Caco-2 (cell line): ENCODE measurements around the gene RERE. TPM values are rescaled to one million over a fixed set of nuclear protein-coding genes. Genes with fewer than 3 reads are reported as not detected.
"Not testable (repeated sequence)": the region's sequence is repeated elsewhere in the genome, so short reads cannot be mapped to it uniquely, and the experiment has no call there.

Source experiments
- BruUV-seq: library from RNA; stranded (reverse); fragments of 400-500 nt; replicated peaks from 2 replicates; lab custom pipeline; 2021; lab: Mats Ljungman, UMichigan
- CTCF ChIA-PET: fragments of 300-600 bp; sonication (Branson Sonifier 250); formaldehyde crosslinking; loops from one replicate; lab custom pipeline; 2022; ENCODE audit warnings: antibody characterized with exemption; lab: Charles Lee
- POLR2A ChIA-PET: fragments of 300-600 bp; sonication (Branson Sonifier 250); formaldehyde crosslinking; loops from one replicate; lab custom pipeline; 2022; ENCODE audit warnings: antibody characterized with exemption; lab: Charles Lee
- DNase-seq, 2 experiments: peaks; one replicate each; pipeline versions ENCODE4 v3.0.0 to v3.0.0-alpha.2; 2020 to 2022
- H3K27me3 ChIP-seq: replicated peaks from 2 replicates; pipeline ENCODE4 v1.6.0; 2011; ENCODE audit warnings: low read length; ENCODE audit not compliant: control insufficient read depth, insufficient read depth
- H3K36me3 ChIP-seq: 2 replicates; pipeline ENCODE4 v1.5.1; 2011; ENCODE audit warnings: low read length; ENCODE audit not compliant: control insufficient read depth, insufficient read depth
- H3K4me1 ChIP-seq: fragments of 250-450 bp; sonication (Bioruptor Pico); 2 replicates; pipeline ENCODE4 v1.5.1; 2020; ENCODE audit warnings: mild to moderate bottlenecking
- H3K4me3 ChIP-seq: 2 replicates; pipeline ENCODE4 v1.5.1; 2011; ENCODE audit warnings: low read depth, mild to moderate bottlenecking, control low read depth, low read length
- H3K9me3 ChIP-seq: fragments of 250-450 bp; sonication (Bioruptor Pico); 2 replicates; pipeline ENCODE4 v1.5.1; 2020; ENCODE audit warnings: mild to moderate bottlenecking, moderate library complexity
- H3K27ac Mint-ChIP-seq: one replicate; pipeline ENCODE4 v1.8.0; 2022; ENCODE audit warnings: mixed read lengths; ENCODE audit not compliant: unreplicated experiment
- H3K27me3 Mint-ChIP-seq: one replicate; pipeline ENCODE4 v1.8.0; 2022; ENCODE audit warnings: mixed read lengths; ENCODE audit not compliant: insufficient read depth, unreplicated experiment
- H3K36me3 Mint-ChIP-seq: one replicate; pipeline ENCODE4 v1.8.0; 2022; ENCODE audit warnings: mild to moderate bottlenecking, mixed read lengths; ENCODE audit not compliant: insufficient read depth, unreplicated experiment
- H3K4me1 Mint-ChIP-seq: one replicate; pipeline ENCODE4 v1.8.0; 2022; ENCODE audit warnings: low read depth, mixed read lengths; ENCODE audit not compliant: unreplicated experiment
- H3K4me3 Mint-ChIP-seq: one replicate; pipeline ENCODE4 v1.8.0; 2022; ENCODE audit warnings: mild to moderate bottlenecking, moderate library complexity, mixed read lengths; ENCODE audit not compliant: unreplicated experiment
- H3K9me3 Mint-ChIP-seq: one replicate; pipeline ENCODE4 v1.8.0; 2022; ENCODE audit warnings: mixed read lengths; ENCODE audit not compliant: unreplicated experiment
- intact Hi-C: fragments of 100-400 bp; cut with micrococcal nuclease; formaldehyde crosslinking; loops from one replicate; pipeline ENCODE4 v1.10.0; 2022; ENCODE audit not compliant: unreplicated experiment
- total RNA-seq: library from RNA; stranded (reverse); gene quantifications from 2 replicates; pipeline ENCODE4 v1.2.3, GENCODE V29; 2022
- TF ChIP-seq, protein P1 (sequence below), 2 experiments: fragments of 200-600 bp in 1 of 2; IDR thresholded peaks; 1 replicate in 1 of 2; 2 replicates in 1 of 2; pipeline versions ENCODE4 v1.5.1 to v1.8.0; 2011 to 2022; ENCODE audit warnings: antibody characterized with exemption in 1 of 2, control low read depth in 1 of 2, inconsistent platforms in 1 of 2, low read depth in 1 of 2, low read length in 1 of 2, mild to moderate bottlenecking in 1 of 2, moderate library complexity in 1 of 2; ENCODE audit not compliant: insufficient read depth in 1 of 2, severe bottlenecking in 1 of 2, unreplicated experiment in 1 of 2

Gene RERE
- total RNA-seq, 1 experiment from 2014 or later, result 85.2 TPM

DNA sequence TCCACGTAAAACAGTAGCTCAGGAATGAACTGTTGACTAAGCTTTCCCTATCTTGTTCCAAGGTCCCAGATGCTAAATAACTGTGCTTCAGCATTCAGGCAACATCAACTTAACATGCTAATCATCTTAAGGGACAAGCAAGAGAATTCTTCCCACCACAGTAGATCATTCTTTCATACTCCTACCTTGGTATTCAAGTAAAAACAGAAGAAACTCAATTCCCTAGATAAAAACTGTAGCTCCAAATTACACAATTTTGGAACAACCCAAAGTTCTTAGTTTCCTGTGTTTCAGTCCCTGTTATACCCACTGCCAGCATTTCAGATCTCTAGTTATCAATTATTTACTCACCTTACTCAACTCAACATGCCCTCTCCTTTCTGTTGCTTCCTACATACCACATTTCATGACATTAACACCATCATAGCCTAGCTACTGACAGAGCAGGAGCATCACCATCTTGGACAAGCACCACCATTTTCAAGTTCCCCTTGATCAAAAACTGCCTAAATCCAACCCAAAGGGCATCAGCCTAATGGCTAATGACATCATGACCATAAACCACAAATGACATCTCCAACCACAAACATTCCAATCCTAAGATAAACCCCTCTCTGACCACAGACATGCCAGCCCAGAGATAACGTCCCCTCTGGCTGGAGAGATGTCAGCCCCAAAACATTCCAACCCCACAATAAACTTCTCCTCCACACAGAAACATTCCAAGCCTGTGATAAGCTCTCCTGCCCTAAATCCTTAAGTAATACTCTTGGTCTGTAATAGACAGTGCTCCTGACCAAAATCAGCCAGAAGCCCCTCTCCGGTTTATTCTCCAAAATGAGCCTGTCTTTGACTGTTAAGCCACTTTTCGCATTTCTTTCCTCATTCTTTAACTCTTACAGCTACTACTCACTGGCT is 191.2 kb downstream of the RERE start:
- Mint-ChIP-seq H3K4me3 (peak overlapping the region; percentile 43), H3K9me3 (no peaks in the 10 kb centered on the region), H3K36me3 (peaks cover 9% of the 10 kb centered on the region), H3K27ac (peak overlapping the region; percentile 96), H3K27me3 (no peaks in the 10 kb centered on the region), H3K4me1 (peaks cover 40% of the 10 kb centered on the region)
- TF ChIP-seq, protein P1, sequence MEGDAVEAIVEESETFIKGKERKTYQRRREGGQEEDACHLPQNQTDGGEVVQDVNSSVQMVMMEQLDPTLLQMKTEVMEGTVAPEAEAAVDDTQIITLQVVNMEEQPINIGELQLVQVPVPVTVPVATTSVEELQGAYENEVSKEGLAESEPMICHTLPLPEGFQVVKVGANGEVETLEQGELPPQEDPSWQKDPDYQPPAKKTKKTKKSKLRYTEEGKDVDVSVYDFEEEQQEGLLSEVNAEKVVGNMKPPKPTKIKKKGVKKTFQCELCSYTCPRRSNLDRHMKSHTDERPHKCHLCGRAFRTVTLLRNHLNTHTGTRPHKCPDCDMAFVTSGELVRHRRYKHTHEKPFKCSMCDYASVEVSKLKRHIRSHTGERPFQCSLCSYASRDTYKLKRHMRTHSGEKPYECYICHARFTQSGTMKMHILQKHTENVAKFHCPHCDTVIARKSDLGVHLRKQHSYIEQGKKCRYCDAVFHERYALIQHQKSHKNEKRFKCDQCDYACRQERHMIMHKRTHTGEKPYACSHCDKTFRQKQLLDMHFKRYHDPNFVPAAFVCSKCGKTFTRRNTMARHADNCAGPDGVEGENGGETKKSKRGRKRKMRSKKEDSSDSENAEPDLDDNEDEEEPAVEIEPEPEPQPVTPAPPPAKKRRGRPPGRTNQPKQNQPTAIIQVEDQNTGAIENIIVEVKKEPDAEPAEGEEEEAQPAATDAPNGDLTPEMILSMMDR (IDR thresholded peaks at IDR 0.05; ENCODE audit: insufficient read depth in 1 of 2, low read depth in 1 of 2, low read length in 1 of 2, severe bottlenecking in 1 of 2, unreplicated experiment in 1 of 2), result no peak
- intact Hi-C loops, result loop anchor here (5.0 kb wide), 3 partner anchors 46 to 76 kb away; no protein-coding TSS in a partner anchor
- Histone ChIP-seq H3K27me3 (no peaks in the 10 kb centered on the region), H3K4me1 (peaks cover 61% of the 10 kb centered on the region), H3K36me3 (no peaks in the 10 kb centered on the region), H3K4me3 (no peak overlapping the region), H3K9me3 (no peaks in the 10 kb centered on the region)
- peak; percentile 80 to 88 for DNase-seq
- POLR2A ChIA-PET, result interaction anchor here (0.5 to 0.6 kb wide), 3 partner anchors 106 to 1841 kb away, joined by 3 read pairs; no protein-coding TSS in a partner anchor
- TSS peak; percentile 60 for BruUV-seq
- CTCF ChIA-PET, result interaction anchor here (0.6 to 1.3 kb wide), 2 partner anchors 100 to 155 kb away, joined by 3 to 4 read pairs; no protein-coding TSS in a partner anchor

DNA sequence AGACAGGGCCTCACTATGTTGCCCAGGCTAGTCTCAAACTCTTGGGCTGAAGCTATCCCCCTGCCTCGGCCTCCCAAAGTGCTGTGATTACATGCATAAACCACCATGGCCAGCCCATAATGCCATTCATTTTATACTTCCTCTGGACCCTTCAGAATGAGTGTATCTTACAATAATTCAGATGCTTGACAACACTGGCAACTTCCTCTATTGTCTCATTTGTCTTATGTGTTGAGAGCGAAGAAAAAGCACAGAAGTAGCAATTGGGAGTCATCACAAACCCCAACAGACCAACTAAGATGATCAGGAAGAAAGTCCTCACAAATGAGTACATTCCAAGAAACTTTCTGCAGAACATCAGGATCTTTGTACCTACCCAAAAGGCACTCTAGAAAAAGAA is 191.9 kb downstream of the RERE start:
- no TSS peak for BruUV-seq

DNA sequence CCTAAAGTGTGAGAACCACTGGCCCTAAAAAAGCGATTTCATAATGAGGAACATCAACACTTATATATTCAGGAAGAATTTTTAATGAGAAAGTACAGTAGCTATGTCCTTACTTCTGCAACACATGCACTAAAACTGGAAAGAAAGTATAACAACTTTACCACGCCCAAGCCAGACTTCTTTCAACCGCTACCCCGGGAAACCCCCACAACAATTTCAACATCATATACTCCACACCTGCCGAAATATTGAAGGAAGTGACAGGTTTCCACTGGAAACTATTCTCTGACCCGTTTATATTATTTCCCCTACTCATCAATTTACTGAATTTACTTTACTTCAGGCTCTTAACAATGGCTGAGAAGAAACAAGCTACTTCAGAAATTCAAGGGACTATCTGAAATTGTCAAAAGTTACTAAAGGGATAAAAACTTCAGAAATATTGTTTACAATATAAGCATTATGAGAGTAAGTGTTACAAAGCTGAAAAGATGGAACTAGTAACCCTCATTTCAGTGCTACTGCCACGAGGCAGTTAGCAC is 193.7 kb downstream of the RERE start:
- H3K36me3 ChIP-seq, BruUV-seq, POLR2A ChIA-PET, H3K9me3 ChIP-seq, CTCF ChIA-PET, intact Hi-C loops, H3K27me3 ChIP-seq, H3K27me3 Mint-ChIP-seq, H3K4me3 ChIP-seq, H3K9me3 Mint-ChIP-seq, H3K4me3 Mint-ChIP-seq, DNase-seq: not testable (repeated sequence)
- H3K27ac Mint-ChIP-seq, result peak overlapping the region; percentile 57
- H3K4me1 Mint-ChIP-seq, result peaks cover 35% of the 10 kb centered on the region
- H3K4me1 ChIP-seq, result peaks cover 45% of the 10 kb centered on the region
- peaks cover 15% of the 10 kb centered on the region for H3K36me3 Mint-ChIP-seq

More for the DNA sequence above, 191.9 kb downstream of the RERE start:
- Mint-ChIP-seq H3K4me1 (peaks cover 38% of the 10 kb centered on the region), H3K4me3 (peak overlapping the region; percentile 43), H3K27ac (peak overlapping the region; percentile 96), H3K9me3 (no peaks in the 10 kb centered on the region), H3K27me3 (no peaks in the 10 kb centered on the region), H3K36me3 (peaks cover 13% of the 10 kb centered on the region)
- intact Hi-C loops, result loop anchor here (5.0 kb wide), 3 partner anchors 47 to 77 kb away; no protein-coding TSS in a partner anchor
- no peaks in the 10 kb centered on the region for H3K27me3 ChIP-seq
- POLR2A ChIA-PET, result interaction anchor here (0.6 kb wide), 1 partner anchor 163 kb away, joined by 3 read pairs; no protein-coding TSS in a partner anchor
- H3K9me3 ChIP-seq, result no peaks in the 10 kb centered on the region
- TF ChIP-seq, protein P1 (IDR thresholded peaks at IDR 0.05; ENCODE audit: insufficient read depth in 1 of 2, low read depth in 1 of 2, low read length in 1 of 2, severe bottlenecking in 1 of 2, unreplicated experiment in 1 of 2), result no peak
- no peaks in the 10 kb centered on the region for H3K36me3 ChIP-seq
- no peak for DNase-seq
- CTCF ChIA-PET, result interaction anchor here (1.3 kb wide), 1 partner anchor 101 kb away, joined by 4 read pairs; no protein-coding TSS in a partner anchor
- H3K4me1 ChIP-seq, result peaks cover 58% of the 10 kb centered on the region
- H3K4me3 ChIP-seq, result no peak overlapping the region

DNA sequence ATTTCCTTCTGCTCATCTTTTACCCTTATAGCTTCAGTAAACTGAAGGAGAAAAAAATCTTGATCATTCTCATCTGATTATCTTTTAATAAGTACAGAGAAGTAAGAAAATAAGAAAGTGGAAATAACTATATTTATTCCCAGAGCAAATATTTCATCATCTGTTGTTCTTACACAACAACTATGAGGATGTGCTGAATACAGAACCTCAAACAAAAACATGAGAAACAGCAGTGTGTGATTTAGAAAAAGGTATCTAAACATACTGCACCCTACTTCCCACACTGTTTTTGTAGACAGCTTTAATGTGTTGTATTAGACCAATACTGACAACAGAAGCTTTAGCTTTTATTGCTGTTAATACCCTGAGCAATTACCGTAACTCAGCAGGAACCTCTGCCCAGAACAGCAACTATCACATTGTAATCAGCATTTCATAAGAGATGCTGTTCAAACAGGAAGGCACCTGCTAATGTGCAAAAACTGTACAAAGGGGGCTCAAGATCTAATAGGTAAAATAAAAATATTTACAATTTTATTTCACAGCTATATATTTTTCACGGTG is 195.6 kb downstream of the RERE start:
- H3K27me3 ChIP-seq, H3K9me3 Mint-ChIP-seq, H3K27me3 Mint-ChIP-seq, H3K9me3 ChIP-seq, H3K4me3 ChIP-seq, POLR2A ChIA-PET, H3K4me3 Mint-ChIP-seq, BruUV-seq, DNase-seq, intact Hi-C loops, H3K36me3 ChIP-seq, H3K27ac Mint-ChIP-seq: not testable (repeated sequence)
- Mint-ChIP-seq H3K36me3 (peaks cover 15% of the 10 kb centered on the region), H3K4me1 (peaks cover 31% of the 10 kb centered on the region)
- CTCF ChIA-PET, result interaction anchor here (0.7 kb wide), 1 partner anchor 51 kb away, joined by 8 read pairs; no protein-coding TSS in a partner anchor
- peaks cover 26% of the 10 kb centered on the region for H3K4me1 ChIP-seq

DNA sequence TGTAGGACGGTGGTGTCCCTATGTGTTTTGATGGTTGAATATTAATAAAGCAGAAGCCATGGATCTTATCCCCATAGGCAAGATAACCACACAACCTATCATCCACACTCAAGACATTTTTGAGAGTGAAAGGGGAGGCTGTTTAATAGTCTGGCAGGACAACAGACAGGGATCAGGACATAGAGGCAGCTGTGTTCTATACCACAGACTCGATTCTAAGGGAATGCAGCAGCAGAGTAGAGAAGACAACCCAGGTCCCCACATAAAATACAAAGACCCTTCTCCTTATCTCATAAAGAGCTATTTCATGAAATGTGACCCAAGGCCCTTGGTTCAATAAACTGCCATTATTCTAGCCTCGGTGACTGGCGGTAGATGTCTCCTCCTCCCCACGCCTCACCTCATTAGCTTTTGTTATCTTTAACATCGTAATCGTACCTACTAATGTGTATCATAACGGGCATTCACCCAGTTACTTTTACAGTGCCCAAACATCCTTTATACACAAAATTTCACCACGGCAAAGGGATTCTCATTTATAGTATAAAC is 196.3 kb downstream of the RERE start:
- intact Hi-C loops, H3K9me3 Mint-ChIP-seq, BruUV-seq, H3K4me3 ChIP-seq, DNase-seq, H3K36me3 Mint-ChIP-seq, POLR2A ChIA-PET, H3K27me3 ChIP-seq, CTCF ChIA-PET, H3K27me3 Mint-ChIP-seq, H3K4me3 Mint-ChIP-seq, H3K36me3 ChIP-seq, H3K9me3 ChIP-seq: not testable (repeated sequence)
- Mint-ChIP-seq H3K4me1 (peaks cover 23% of the 10 kb centered on the region), H3K27ac (peak overlapping the region; percentile 11)
- H3K4me1 ChIP-seq, result peaks cover 18% of the 10 kb centered on the region
